Nephron (organoid): ENCODE data around the gene RNU2-1.
A peak's percentile ranks its signal among the peaks of the same experiment; 100 is the strongest.

Experiments
- H3K27ac Mint-ChIP-seq, 3 experiments: 2 replicates each; pipeline ENCODE4 v1.8.0; 2020; ENCODE audit warnings: mixed read lengths in 3 of 3, mild to moderate bottlenecking in 2 of 3, moderate library complexity in 1 of 3
- H3K27me3 Mint-ChIP-seq: 2 replicates; pipeline ENCODE4 v1.8.0; 2021; ENCODE audit warnings: low read depth, mild to moderate bottlenecking, moderate library complexity, mixed read lengths
- H3K36me3 Mint-ChIP-seq: 2 replicates; pipeline ENCODE4 v1.8.0; 2020; ENCODE audit warnings: low read depth, mixed read lengths
- H3K4me1 Mint-ChIP-seq: 2 replicates; pipeline ENCODE4 v1.8.0; 2020; ENCODE audit warnings: mixed read lengths
- H3K4me3 Mint-ChIP-seq, 3 experiments: 2 replicates each; pipeline ENCODE4 v1.8.0; 2020; ENCODE audit warnings: mild to moderate bottlenecking in 3 of 3, mixed read lengths in 3 of 3, moderate library complexity in 2 of 3
- H3K9me3 Mint-ChIP-seq: 2 replicates; pipeline ENCODE4 v1.8.0; 2020; ENCODE audit warnings: mixed read lengths
- CTCF ChIP-seq, 3 experiments: fragments of 200-600 bp; sonication (generic); IDR thresholded peaks; one replicate each; pipeline ENCODE4 v1.5.0; 2021; ENCODE audit warnings: antibody characterized with exemption in 3 of 3; ENCODE audit not compliant: unreplicated experiment in 3 of 3

The RNU2-1 gene

GRCh38 chr17:43217614-43218087 lies 16.1 kb downstream of the RNU2-1 start:
- no peak for TF ChIP-seq CTCF (IDR thresholded peaks at IDR 0.05; ENCODE audit: unreplicated experiment in 3 of 3)
- Mint-ChIP-seq H3K27me3 (no peaks in the 10 kb centered on the region), H3K27ac (peak overlapping the region in 1 of 3 experiments; percentile 89), H3K9me3 (no peaks in the 10 kb centered on the region), H3K4me1 (peaks cover 4% of the 10 kb centered on the region), H3K4me3 (no peak overlapping the region), H3K36me3 (peaks cover 9% of the 10 kb centered on the region)

GRCh38 chr17:43216762-43217613 lies 16.8 kb downstream of the RNU2-1 start:
- peaks cover 11% of the 10 kb centered on the region for H3K36me3 Mint-ChIP-seq
- no peaks in the 10 kb centered on the region for H3K27me3 Mint-ChIP-seq
- H3K9me3 Mint-ChIP-seq = no peaks in the 10 kb centered on the region

GRCh38 chr17:43216369-43216761 lies 17.4 kb downstream of the RNU2-1 start:
- Mint-ChIP-seq H3K4me1 (peaks cover 15% of the 10 kb centered on the region), H3K27me3 (no peaks in the 10 kb centered on the region), H3K27ac (peak overlapping the region in 1 of 3 experiments; percentile 89), H3K9me3 (no peaks in the 10 kb centered on the region), H3K36me3 (peaks cover 11% of the 10 kb centered on the region), H3K4me3 (no peak overlapping the region)
- TF ChIP-seq CTCF (IDR thresholded peaks at IDR 0.05; ENCODE audit: unreplicated experiment in 3 of 3) = no peak

More at GRCh38 chr17:43216762-43217613, 16.8 kb downstream of the RNU2-1 start:
- TF ChIP-seq CTCF (IDR thresholded peaks at IDR 0.05; ENCODE audit: unreplicated experiment in 3 of 3) = peak in 1 of 3 experiments; percentile 10
- H3K27ac Mint-ChIP-seq = peak overlapping the region in 2 of 3 experiments; percentile 46 to 89
- no peak overlapping the region for H3K4me3 Mint-ChIP-seq
- H3K4me1 Mint-ChIP-seq = peaks cover 10% of the 10 kb centered on the region

- Mint-ChIP-seq H3K4me3 (no peak overlapping the region), H3K9me3 (no peaks in the 10 kb centered on the region)
These were observed 18.4 kb downstream of the RNU2-1 start for GRCh38 chr17:43215341-43215740.

GRCh38 chr17:43213545-43213944 lies 20.2 kb downstream of the RNU2-1 start:
- H3K4me1 Mint-ChIP-seq = peaks cover 22% of the 10 kb centered on the region
- H3K27ac Mint-ChIP-seq = no peak overlapping the region
- TF ChIP-seq CTCF (IDR thresholded peaks at IDR 0.05; ENCODE audit: unreplicated experiment in 3 of 3) = no peak
- peaks cover 23% of the 10 kb centered on the region for H3K36me3 Mint-ChIP-seq
- H3K27me3 Mint-ChIP-seq = no peaks in the 10 kb centered on the region
- H3K9me3 Mint-ChIP-seq = no peaks in the 10 kb centered on the region
- peak overlapping the region; percentile 51 to 97 (median 93) for H3K4me3 Mint-ChIP-seq

More at GRCh38 chr17:43215341-43215740, 18.4 kb downstream of the RNU2-1 start:
- H3K27me3 Mint-ChIP-seq = no peaks in the 10 kb centered on the region
- H3K36me3 Mint-ChIP-seq = peaks cover 11% of the 10 kb centered on the region
- no peak for TF ChIP-seq CTCF (IDR thresholded peaks at IDR 0.05; ENCODE audit: unreplicated experiment in 3 of 3)
- H3K4me1 Mint-ChIP-seq = peaks cover 22% of the 10 kb centered on the region
- H3K27ac Mint-ChIP-seq = peak overlapping the region in 1 of 3 experiments; percentile 11
